GM18508 (cell line): ENCODE data around the gene FAM20C.
"Not testable (repeated sequence)": the region's sequence is repeated elsewhere in the genome, so short reads cannot be mapped to it uniquely, and the experiment has no call there.

Source experiments
- ATAC-seq: cut with Tn5 transposase; IDR thresholded peaks from one replicate; pipeline ENCODE4 v1.9.1; 2021; ENCODE audit warnings: moderate number of reproducible peaks; ENCODE audit not compliant: insufficient read depth, unreplicated experiment

FAM20C gene

GRCh38 chr7:253581-254336 is 61.4 kb downstream of the FAM20C start:
- ATAC-seq = no peak

- ATAC-seq = no peak
Observed at GRCh38 chr7:254337-255037, 62.1 kb downstream of the FAM20C start.

GRCh38 chr7:255038-255435 is 62.7 kb downstream of the FAM20C start:
- ATAC-seq = no peak

GRCh38 chr7:255721-256361 is 63.5 kb downstream of the FAM20C start:
- ATAC-seq = no peak

- ATAC-seq = no peak
Observed at GRCh38 chr7:256461-256940, 64.1 kb downstream of the FAM20C start.

GRCh38 chr7:256981-257646 is 64.7 kb downstream of the FAM20C start:
- no peak for ATAC-seq

- no peak for ATAC-seq
Observed at GRCh38 chr7:257647-257992, 65.2 kb downstream of the FAM20C start.

GRCh38 chr7:258476-259190 is 66.3 kb downstream of the FAM20C start:
- no peak for ATAC-seq

GRCh38 chr7:259191-259505 is 66.8 kb downstream of the FAM20C start:
- ATAC-seq = no peak

- no peak for ATAC-seq
Observed at GRCh38 chr7:259751-260405, 67.5 kb downstream of the FAM20C start.

GRCh38 chr7:260441-261281 is 68.3 kb downstream of the FAM20C start:
- ATAC-seq = no peak

GRCh38 chr7:261341-262250 is 69.2 kb downstream of the FAM20C start:
- no peak for ATAC-seq

GRCh38 chr7:262251-262572 is 69.8 kb downstream of the FAM20C start:
- no peak for ATAC-seq

GRCh38 chr7:262631-263311 is 70.4 kb downstream of the FAM20C start:
- not testable (repeated sequence) for ATAC-seq

- ATAC-seq = not testable (repeated sequence)
Observed at GRCh38 chr7:263483-264351, 71.3 kb downstream of the FAM20C start.

- no peak for ATAC-seq
Observed at GRCh38 chr7:264541-265191, 72.3 kb downstream of the FAM20C start.
